K562 (cell line): Measurements from ENCODE around the gene COL5A3. TPM values are rescaled to one million over a fixed set of nuclear protein-coding genes. Genes with fewer than 3 reads are reported as not detected.

Experiments used
- ATAC-seq: fragments of 200-7000 bp; cut with Tn5 transposase; 3 replicates; pipeline ENCODE4 v1.9.1; 2020; ENCODE audit warnings: moderate library complexity
- BruUV-seq: library from RNA; stranded (reverse); fragments of 400-500 nt; replicated peaks from 2 replicates; lab custom pipeline; 2021; lab: Mats Ljungman, UMichigan
- CTCF ChIA-PET: fragments of 300-600 bp; formaldehyde crosslinking; extraction: SDS; loops from one replicate; lab custom pipeline; 2021; ENCODE audit warnings: low intra/inter-chr PET ratio; lab: Yijun Ruan, JAX
- POLR2A ChIA-PET: fragments of 300-600, 350-650 bp; sonication (Branson Sonifier 250); formaldehyde crosslinking; extraction: SDS; loops from one replicate; lab custom pipeline; 2021; ENCODE audit warnings: antibody characterized with exemption, inconsistent platforms; lab: Yijun Ruan, JAX
- DNase-seq, 4 experiments: peaks; one replicate each; pipeline versions ENCODE4 v3.0.0 to v3.0.0-alpha.2; 2011 to 2018; ENCODE audit warnings: low spot score in 3 of 4, mixed read lengths in 3 of 4; ENCODE audit errors: extremely low read depth in 1 of 4
- FAIRE-seq: peaks from 2 replicates; lab custom pipeline; 2011; peaks lifted over from hg19 to GRCh38; lab: Jason Lieb, UNC
- H2AFZ ChIP-seq: 2 replicates; pipeline ENCODE4 v1.6.0; 2011; ENCODE audit warnings: low read depth, low read length, control low read depth, inconsistent platforms
- H3K27ac ChIP-seq: fragments of 200-600 bp; 3 replicates; pipeline ENCODE4 v1.8.0; 2011; ENCODE audit warnings: low read depth, mild to moderate bottlenecking, control low read depth, inconsistent platforms, low read length, moderate library complexity, mixed read lengths; ENCODE audit errors: extremely low read depth
- H3K27me3 ChIP-seq, 2 experiments: fragments of 300-600 bp in 1 of 2; 2 replicates in 1 of 2; 3 replicates in 1 of 2; pipeline versions ENCODE4 v1.6.0 to v1.8.0; 2011; ENCODE audit warnings: inconsistent platforms in 2 of 2, low read length in 2 of 2, mild to moderate bottlenecking in 1 of 2, mixed read lengths in 1 of 2, moderate library complexity in 1 of 2; ENCODE audit not compliant: control insufficient read depth in 2 of 2, insufficient read depth in 2 of 2
- H3K36me3 ChIP-seq: fragments of 300-600 bp; 3 replicates; pipeline ENCODE4 v1.8.0; 2011; ENCODE audit warnings: mild to moderate bottlenecking, low read length, inconsistent platforms; ENCODE audit not compliant: control insufficient read depth, insufficient read depth
- H3K4me1 ChIP-seq, 2 experiments: fragments of 200-600 bp in 1 of 2; replicated peaks in 1 of 2; 2 replicates in 1 of 2; 3 replicates in 1 of 2; pipeline versions ENCODE4 v1.5.1 to v1.8.0; 2011; ENCODE audit warnings: inconsistent platforms in 2 of 2, low read length in 2 of 2, mild to moderate bottlenecking in 1 of 2, mixed read lengths in 1 of 2, moderate library complexity in 1 of 2; ENCODE audit not compliant: control insufficient read depth in 2 of 2, insufficient read depth in 2 of 2
- H3K4me2 ChIP-seq: 2 replicates; pipeline ENCODE4 v1.6.1; 2011; ENCODE audit warnings: low read length, control low read depth, inconsistent platforms, mixed read lengths; ENCODE audit not compliant: insufficient read depth
- H3K4me3 ChIP-seq: fragments of 200-600 bp; sonication (generic), shearing (Covaris generic); 2 replicates; pipeline ENCODE4 v1.5.1; 2016; ENCODE audit warnings: control low read depth, inconsistent platforms
- H3K79me2 ChIP-seq: fragments of 200-600 bp; 3 replicates; pipeline ENCODE4 v1.8.0; 2011; ENCODE audit warnings: low read length, inconsistent platforms; ENCODE audit not compliant: control insufficient read depth, insufficient read depth
- H3K9ac ChIP-seq, 2 experiments: 2 replicates each; pipeline versions ENCODE4 v1.6.0 to v1.6.1; 2011; ENCODE audit warnings: low read depth in 2 of 2, low read length in 2 of 2, control low read depth in 1 of 2, inconsistent platforms in 1 of 2, mild to moderate bottlenecking in 1 of 2, mixed read lengths in 1 of 2; ENCODE audit not compliant: insufficient read depth in 1 of 2
- H3K9me1 ChIP-seq: one replicate; pipeline ENCODE4 v1.6.0; 2011; ENCODE audit warnings: inconsistent platforms, mild to moderate bottlenecking, low read length, moderate library complexity; ENCODE audit not compliant: control insufficient read depth, insufficient read depth
- H3K9me3 ChIP-seq: replicated peaks from 2 replicates; pipeline ENCODE4 v1.5.1; 2011; ENCODE audit warnings: low read depth, low read length, inconsistent platforms; ENCODE audit not compliant: control insufficient read depth, insufficient read depth
- H4K20me1 ChIP-seq: replicated peaks from 2 replicates; pipeline ENCODE4 v1.6.1; 2011; ENCODE audit warnings: low read length, inconsistent platforms, mixed read lengths; ENCODE audit not compliant: control insufficient read depth, insufficient read depth
- CBX8 ChIP-seq: fragments of 200-600 bp; sonication (generic); IDR thresholded peaks from 2 replicates; pipeline ENCODE4 v1.6.1; 2012; ENCODE audit warnings: borderline replicate concordance, mixed run types, low read depth, mild to moderate bottlenecking, moderate library complexity, mixed read lengths, low read length, control low read depth, inconsistent platforms; ENCODE audit not compliant: poor library complexity, severe bottlenecking; ENCODE audit errors: extremely low read depth
- THRAP3 ChIP-seq: fragments of 450-650 bp; IDR thresholded peaks from 2 replicates; pipeline ENCODE4 v1.6.1; 2016; ENCODE audit warnings: mild to moderate bottlenecking, inconsistent platforms, borderline replicate concordance
- ZSCAN29 ChIP-seq: fragments of 450-650 bp; IDR thresholded peaks from 2 replicates; pipeline ENCODE4 v1.6.1; 2017
- WGBS: fragments of 100-300 bp; shearing (Covaris generic); methylation state at CpG from one replicate; pipeline ENCODE4 v1.1.6; 2016; ENCODE audit warnings: low coverage, mixed read lengths; ENCODE audit not compliant: insufficient coverage; ENCODE audit errors: missing lambda C conversion rate; 5-methylcytosine and 5-hydroxymethylcytosine counted together
- in situ Hi-C: fragments of 300-500 bp; cut with MboI; formaldehyde crosslinking; loops from 4 replicates; pipeline ENCODE4 v1.15.0; 2018; ENCODE audit warnings: inconsistent platforms, mixed read lengths
- intact Hi-C: fragments of 100-400 bp; cut with micrococcal nuclease; formaldehyde crosslinking; loops from 2 replicates; pipeline ENCODE4 v1.14.2; 2022
- polyA plus RNA-seq, 8 experiments: library from polyadenylated mRNA; depleted of rRNA in 4 of 8; stranded (reverse) in 5 of 8; unstranded in 3 of 8; fragments of >200 nt; fragmentation: Nextera tagmentation in 2 of 8; fragmentation: Illumina TruSeq in 1 of 8; extraction: Ambion mirVana in 2 of 8; extraction: Trizol in 1 of 8; gene quantifications; 2 replicates each; pipeline versions ENCODE4 v1.2.1 to v1.2.3, GENCODE V29; 2011 to 2014; ENCODE audit warnings: inconsistent platforms in 1 of 8, missing spikeins in 1 of 8
- total RNA-seq, 7 experiments: library from RNA; depleted of rRNA in 6 of 7; stranded (reverse); fragments of >200 nt in 6 of 7; fragmentation: Illumina TruSeq in 2 of 7; extraction: Trizol in 2 of 7; gene quantifications; 2 replicates each; pipeline versions ENCODE4 v1.2.1 to v1.2.3, GENCODE V29; 2011 to 2021; ENCODE audit warnings: low replicate concordance in 1 of 7
- TF ChIP-seq, protein P1 (sequence below): sonication (generic); formaldehyde crosslinking; IDR thresholded peaks from 2 replicates; pipeline ENCODE4 v1.8.0; 2022; ENCODE audit warnings: mild to moderate bottlenecking, missing genetic modification reagents

COL5A3 gene
- total and polyA plus RNA-seq, 9 of the 15 experiments (the other 6 are each of a cell fraction or from before 2014, with no cell fraction given): 0.01 to 0.02 TPM; not detected in 7

DNA sequence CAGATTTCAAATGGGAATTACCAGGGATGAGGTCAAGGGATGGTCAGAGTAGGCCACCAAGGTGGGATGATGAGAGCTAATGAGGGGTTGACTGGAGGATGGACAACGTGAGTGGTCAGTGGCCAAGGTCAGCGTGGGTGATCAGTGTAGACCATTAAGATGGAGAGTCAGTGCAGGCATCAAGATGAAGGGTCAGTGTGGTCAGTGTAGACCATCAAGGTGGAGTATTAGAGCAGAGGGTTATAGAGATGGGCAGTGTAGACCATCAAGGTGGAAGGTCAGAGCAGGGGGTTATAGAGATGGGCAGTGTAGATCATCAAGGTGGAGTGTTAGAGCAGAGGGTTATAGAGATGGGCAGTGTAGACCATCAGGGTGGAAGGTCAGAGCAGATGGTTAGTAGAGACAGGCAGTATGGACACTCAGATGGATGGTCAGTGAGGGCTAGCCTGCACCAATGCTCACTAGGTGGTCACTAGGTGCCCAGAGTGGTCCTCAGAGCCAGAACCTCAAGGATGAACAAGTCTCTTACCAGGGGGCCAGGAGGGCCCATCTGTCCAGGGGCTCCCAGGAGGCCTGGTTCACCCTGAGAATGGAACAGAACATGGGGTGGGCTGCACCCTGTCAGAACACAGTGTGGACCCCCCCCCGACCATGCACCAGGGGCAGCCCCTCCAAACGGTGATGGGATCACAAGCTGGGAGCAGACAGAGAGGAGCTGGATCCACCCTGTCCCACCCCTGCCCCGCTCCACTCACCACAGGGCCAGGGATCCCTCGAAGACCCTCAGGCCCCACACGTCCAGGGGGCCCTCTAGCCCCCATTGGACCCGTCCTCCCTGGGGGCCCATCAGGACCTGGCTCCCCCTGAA lies 41.2 kb downstream of the COL5A3 start:
- Histone ChIP-seq H3K36me3 (no peaks in the 10 kb centered on the region), H3K4me1 (no peaks in the 10 kb centered on the region), H3K9ac (no peak overlapping the region), H3K27ac (no peak overlapping the region), H3K9me1 (no peaks in the 10 kb centered on the region), H3K4me3 (no peak overlapping the region), H3K9me3 (no peaks in the 10 kb centered on the region), H3K79me2 (no peaks in the 10 kb centered on the region), H3K4me2 (no peak overlapping the region), H4K20me1 (no peaks in the 10 kb centered on the region), H3K27me3 (peaks cover 3 to 18% of the 10 kb centered on the region in 2 experiments; a peak in 4 of 5 replicates), H2AFZ (no peak overlapping the region)
- FAIRE-seq (no peak), ATAC-seq (no peak), DNase-seq (no peak)
- ChIA-PET POLR2A (no interaction called here), CTCF (no interaction called here)
- 5% methylated on average over 8 of the region's 8 CpGs for WGBS
- in situ Hi-C loops (no loop called here), intact Hi-C loops (no loop called here)
- peak; percentile 64; the same call in 1 of the 2 replicates for TF ChIP-seq ZSCAN29
- no peak for TF ChIP-seq CBX8
- TF ChIP-seq, protein P1, sequence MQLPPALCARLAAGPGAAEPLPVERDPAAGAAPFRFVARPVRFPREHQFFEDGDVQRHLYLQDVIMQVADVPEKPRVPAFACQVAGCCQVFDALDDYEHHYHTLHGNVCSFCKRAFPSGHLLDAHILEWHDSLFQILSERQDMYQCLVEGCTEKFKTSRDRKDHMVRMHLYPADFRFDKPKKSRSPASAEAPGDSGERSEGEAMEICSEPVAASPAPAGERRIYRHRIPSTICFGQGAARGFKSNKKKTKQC: no peak
- no peak for TF ChIP-seq THRAP3
- no TSS peak for BruUV-seq
